Chondrocyte (in vitro differentiated cells): ENCODE measurements around the gene CHAF1B. TPM values are rescaled to one million over a fixed set of nuclear protein-coding genes. Genes with fewer than 3 reads are reported as not detected.

Source experiments
- DNase-seq: peaks from one replicate; pipeline ENCODE4 v3.0.0; 2021; ENCODE audit warnings: mixed read lengths, low spot score
- H3K27ac Mint-ChIP-seq: one replicate; pipeline ENCODE4 v1.8.0; 2021; ENCODE audit warnings: mild to moderate bottlenecking, moderate library complexity, mixed read lengths; ENCODE audit not compliant: unreplicated experiment
- H3K27me3 Mint-ChIP-seq: 2 replicates; pipeline ENCODE4 v1.8.0; 2021; ENCODE audit warnings: low read depth, mixed read lengths
- H3K36me3 Mint-ChIP-seq: 2 replicates; pipeline ENCODE4 v1.8.0; 2021; ENCODE audit warnings: low read depth, mixed read lengths
- H3K4me1 Mint-ChIP-seq: 2 replicates; pipeline ENCODE4 v1.8.0; 2021; ENCODE audit warnings: low read depth, mild to moderate bottlenecking, mixed read lengths
- H3K4me3 Mint-ChIP-seq: one replicate; pipeline ENCODE4 v1.8.0; 2021; ENCODE audit warnings: mild to moderate bottlenecking, moderate library complexity, mixed read lengths; ENCODE audit not compliant: unreplicated experiment
- H3K9me3 Mint-ChIP-seq: 2 replicates; pipeline ENCODE4 v1.8.0; 2021; ENCODE audit warnings: low read depth, mixed read lengths
- total RNA-seq: library from RNA; stranded (reverse); gene quantifications from 3 replicates; pipeline ENCODE4 v1.2.1, GENCODE V29; 2021
- TF ChIP-seq, protein P1 (sequence below): fragments of 200-600 bp; sonication (generic); IDR thresholded peaks from 2 replicates; pipeline ENCODE4 v1.5.0; 2021; ENCODE audit warnings: antibody characterized with exemption, mild to moderate bottlenecking, moderate library complexity

Gene CHAF1B
- total RNA-seq, 1 donor from 2014 or later = 2.6 TPM

- no peak overlapping the region for H3K4me3 Mint-ChIP-seq
- H3K9me3 Mint-ChIP-seq = no peaks in the 10 kb centered on the region
- H3K27me3 Mint-ChIP-seq = no peaks in the 10 kb centered on the region
- no peaks in the 10 kb centered on the region for H3K36me3 Mint-ChIP-seq
- peaks cover 56% of the 10 kb centered on the region for H3K4me1 Mint-ChIP-seq
- TF ChIP-seq, protein P1, sequence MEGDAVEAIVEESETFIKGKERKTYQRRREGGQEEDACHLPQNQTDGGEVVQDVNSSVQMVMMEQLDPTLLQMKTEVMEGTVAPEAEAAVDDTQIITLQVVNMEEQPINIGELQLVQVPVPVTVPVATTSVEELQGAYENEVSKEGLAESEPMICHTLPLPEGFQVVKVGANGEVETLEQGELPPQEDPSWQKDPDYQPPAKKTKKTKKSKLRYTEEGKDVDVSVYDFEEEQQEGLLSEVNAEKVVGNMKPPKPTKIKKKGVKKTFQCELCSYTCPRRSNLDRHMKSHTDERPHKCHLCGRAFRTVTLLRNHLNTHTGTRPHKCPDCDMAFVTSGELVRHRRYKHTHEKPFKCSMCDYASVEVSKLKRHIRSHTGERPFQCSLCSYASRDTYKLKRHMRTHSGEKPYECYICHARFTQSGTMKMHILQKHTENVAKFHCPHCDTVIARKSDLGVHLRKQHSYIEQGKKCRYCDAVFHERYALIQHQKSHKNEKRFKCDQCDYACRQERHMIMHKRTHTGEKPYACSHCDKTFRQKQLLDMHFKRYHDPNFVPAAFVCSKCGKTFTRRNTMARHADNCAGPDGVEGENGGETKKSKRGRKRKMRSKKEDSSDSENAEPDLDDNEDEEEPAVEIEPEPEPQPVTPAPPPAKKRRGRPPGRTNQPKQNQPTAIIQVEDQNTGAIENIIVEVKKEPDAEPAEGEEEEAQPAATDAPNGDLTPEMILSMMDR = no peak
- DNase-seq = no peak
- peak overlapping the region; percentile 72 for H3K27ac Mint-ChIP-seq
Observed at GRCh38 chr21:36454706-36455105, 69.5 kb downstream of the CHAF1B start.

DNA sequence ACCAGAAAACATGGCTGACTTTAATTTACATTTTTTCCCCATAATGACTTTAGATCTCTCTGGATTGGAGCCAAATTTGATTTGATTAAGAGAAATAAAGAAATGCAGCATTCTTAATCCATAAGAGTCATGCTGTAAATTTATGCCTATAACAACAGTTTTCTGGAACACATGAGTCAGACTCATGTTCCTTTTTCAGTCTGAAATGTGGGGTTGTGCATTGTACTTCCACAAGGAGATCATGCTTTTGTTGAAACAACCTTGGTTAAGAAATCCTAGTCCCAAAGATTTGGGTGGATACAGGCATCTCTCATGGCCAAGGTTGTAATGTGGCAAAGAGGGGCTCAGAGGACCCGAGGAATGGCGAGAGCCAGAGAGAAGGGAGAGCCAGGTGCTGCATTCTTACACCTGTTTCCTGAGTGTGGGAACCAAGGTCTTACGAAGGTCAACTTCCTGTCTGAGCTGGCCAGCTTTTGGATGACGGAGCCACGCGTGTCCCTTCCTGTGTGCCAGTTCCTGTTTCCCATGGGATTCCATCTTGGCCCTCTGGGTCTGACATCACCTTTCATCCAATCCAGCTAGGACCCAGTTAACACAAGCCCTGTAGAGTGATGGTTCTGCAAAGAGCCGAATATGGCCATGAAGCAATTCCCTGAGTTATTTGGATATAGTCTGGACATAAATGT, 71.7 kb downstream of the CHAF1B start:
- peak overlapping the region; percentile 58 for H3K27ac Mint-ChIP-seq
- TF ChIP-seq, protein P1 = no peak
- peaks cover 63% of the 10 kb centered on the region for H3K4me1 Mint-ChIP-seq
- no peaks in the 10 kb centered on the region for H3K36me3 Mint-ChIP-seq
- H3K9me3 Mint-ChIP-seq = no peaks in the 10 kb centered on the region
- H3K4me3 Mint-ChIP-seq = no peak overlapping the region
- H3K27me3 Mint-ChIP-seq = no peaks in the 10 kb centered on the region
- DNase-seq = no peak

- Mint-ChIP-seq H3K36me3 (no peaks in the 10 kb centered on the region), H3K9me3 (no peaks in the 10 kb centered on the region), H3K4me3 (no peak overlapping the region), H3K4me1 (peaks cover 61% of the 10 kb centered on the region), H3K27me3 (no peaks in the 10 kb centered on the region), H3K27ac (no peak overlapping the region)
- DNase-seq = no peak
- TF ChIP-seq, protein P1 = no peak
Observed at GRCh38 chr21:36459098-36459497, 73.9 kb downstream of the CHAF1B start.

GRCh38 chr21:36460866-36461265, 75.7 kb downstream of the CHAF1B start:
- H3K9me3 Mint-ChIP-seq = no peaks in the 10 kb centered on the region
- no peak overlapping the region for H3K27ac Mint-ChIP-seq
- H3K4me1 Mint-ChIP-seq = peaks cover 48% of the 10 kb centered on the region
- H3K4me3 Mint-ChIP-seq = no peak overlapping the region
- no peaks in the 10 kb centered on the region for H3K27me3 Mint-ChIP-seq
- no peak for DNase-seq
- TF ChIP-seq, protein P1 = no peak
- no peaks in the 10 kb centered on the region for H3K36me3 Mint-ChIP-seq

DNA sequence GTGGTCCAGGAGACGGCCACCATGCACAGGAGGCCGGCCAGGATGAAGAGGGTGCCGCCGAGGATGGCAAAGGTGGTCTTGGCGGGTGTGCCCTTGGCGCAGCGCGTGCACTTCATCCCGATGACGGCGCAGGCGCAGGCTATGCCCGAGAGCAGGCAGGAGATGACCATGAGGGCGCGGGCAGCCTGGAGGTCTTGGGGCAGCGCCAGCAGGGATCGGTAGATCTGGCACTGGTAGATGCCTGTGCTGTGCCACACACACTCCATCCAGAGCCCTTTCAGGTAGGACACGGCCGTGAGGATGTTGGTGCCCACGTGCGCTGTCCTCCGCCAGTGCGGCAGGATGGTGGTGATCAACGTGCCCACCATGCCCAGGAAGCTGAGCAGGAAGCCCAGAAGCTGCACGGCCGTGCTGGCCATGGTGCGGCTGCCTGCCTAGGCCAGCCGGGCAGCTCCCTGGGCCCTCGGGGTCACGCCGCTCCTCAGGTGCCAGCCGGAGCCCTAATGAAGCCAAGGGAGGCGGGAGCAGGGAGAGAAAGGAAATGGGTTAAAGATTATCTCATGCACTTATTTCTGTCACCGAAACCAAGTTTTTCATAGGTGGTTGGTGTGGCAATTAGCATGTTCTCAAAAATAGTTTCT, 76.2 kb downstream of the CHAF1B start:
- no peaks in the 10 kb centered on the region for H3K36me3 Mint-ChIP-seq
- H3K4me1 Mint-ChIP-seq = peaks cover 43% of the 10 kb centered on the region
- no peaks in the 10 kb centered on the region for H3K9me3 Mint-ChIP-seq
- no peaks in the 10 kb centered on the region for H3K27me3 Mint-ChIP-seq
- H3K27ac Mint-ChIP-seq = no peak overlapping the region
- TF ChIP-seq, protein P1 = no peak
- H3K4me3 Mint-ChIP-seq = no peak overlapping the region
- DNase-seq = no peak
